Measurements from ENCODE around the gene MYO3A.

Gene MYO3A

GRCh38 chr10:25933653-25934608 is at the start of gene MYO3A:
TSS of gene MYO3A (plus strand) at chr10:25934229. CDS start at chr10:25952111, 17,882 bp downstream.
- Histone ChIP-seq H3K4me3 (ENCODE audit: low read length in 2 of 2) (peak within 1 kb of the TSS; percentile 36 to 59), H3K4me1 (ENCODE audit: control insufficient read depth in 2 of 2, insufficient read depth in 2 of 2, low read length in 2 of 2) (no peaks in the 10 kb centered on the region), H3K9me3 (ENCODE audit: control insufficient read depth in 2 of 2, low read length in 2 of 2) (no peaks in the 10 kb centered on the region), H3K27me3 (ENCODE audit: control insufficient read depth in 2 of 2, insufficient read depth in 2 of 2, low read length in 2 of 2) (peaks cover 0 to 6% of the 10 kb centered on the region in 2 donors), H3K36me3 (ENCODE audit: control insufficient read depth in 2 of 2, insufficient read depth in 2 of 2, low read length in 2 of 2) (no peaks in the 10 kb centered on the region), H3K9ac (ENCODE audit: low read depth in 1 of 2, low read length in 2 of 2) (no peak within 1 kb of the TSS), H3K27ac (ENCODE audit: low read depth in 2 of 2, low read length in 2 of 2) (no peak within 1 kb of the TSS)

GRCh38 chr10:25888627-25889026 is 45.4 kb upstream of the MYO3A start:
- H3K4me3 ChIP-seq (ENCODE audit: low read length in 2 of 2), result no peak overlapping the region
- H3K36me3 ChIP-seq (ENCODE audit: control insufficient read depth in 2 of 2, insufficient read depth in 2 of 2, low read length in 2 of 2), result no peaks in the 10 kb centered on the region
- no peaks in the 10 kb centered on the region for H3K27me3 ChIP-seq (ENCODE audit: control insufficient read depth in 2 of 2, insufficient read depth in 2 of 2, low read length in 2 of 2)
- H3K27ac ChIP-seq (ENCODE audit: low read depth in 2 of 2, low read length in 2 of 2), result no peak overlapping the region
- no peaks in the 10 kb centered on the region for H3K9me3 ChIP-seq (ENCODE audit: control insufficient read depth in 2 of 2, low read length in 2 of 2)
- no peaks in the 10 kb centered on the region for H3K4me1 ChIP-seq (ENCODE audit: control insufficient read depth in 2 of 2, insufficient read depth in 2 of 2, low read length in 2 of 2)
- H3K9ac ChIP-seq (ENCODE audit: low read depth in 1 of 2, low read length in 2 of 2), result no peak overlapping the region

DNA sequence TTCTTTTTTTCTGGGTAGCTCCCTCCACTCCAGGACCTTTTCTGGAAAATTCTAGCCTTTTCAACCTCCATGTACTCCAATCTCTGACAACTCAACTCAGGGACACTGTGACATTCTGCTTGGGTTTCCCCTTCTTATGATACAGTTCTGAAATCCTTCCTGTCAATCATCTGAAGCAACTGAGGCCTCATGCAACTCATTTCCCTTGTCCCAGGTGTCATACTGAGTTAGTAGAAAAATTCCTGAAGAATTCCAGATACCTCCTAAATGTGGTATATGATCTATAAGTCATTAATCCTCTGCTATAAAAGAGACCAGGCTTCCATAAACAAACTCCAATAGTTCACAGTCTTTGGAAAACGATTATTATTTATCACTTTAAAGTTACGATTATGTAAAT is 43.0 kb upstream of the MYO3A start:
- Histone ChIP-seq H3K4me3 (ENCODE audit: low read length in 2 of 2) (no peak overlapping the region), H3K9ac (ENCODE audit: low read depth in 1 of 2, low read length in 2 of 2) (no peak overlapping the region), H3K4me1 (ENCODE audit: control insufficient read depth in 2 of 2, insufficient read depth in 2 of 2, low read length in 2 of 2) (no peaks in the 10 kb centered on the region), H3K27ac (ENCODE audit: low read depth in 2 of 2, low read length in 2 of 2) (no peak overlapping the region), H3K9me3 (ENCODE audit: control insufficient read depth in 2 of 2, low read length in 2 of 2) (no peaks in the 10 kb centered on the region), H3K27me3 (ENCODE audit: control insufficient read depth in 2 of 2, insufficient read depth in 2 of 2, low read length in 2 of 2) (no peaks in the 10 kb centered on the region), H3K36me3 (ENCODE audit: control insufficient read depth in 2 of 2, insufficient read depth in 2 of 2, low read length in 2 of 2) (no peaks in the 10 kb centered on the region)

- H3K27ac ChIP-seq (ENCODE audit: low read depth in 2 of 2, low read length in 2 of 2), result no peak overlapping the region
- H3K4me3 ChIP-seq (ENCODE audit: low read length in 2 of 2), result no peak overlapping the region
- no peak overlapping the region for H3K9ac ChIP-seq (ENCODE audit: low read depth in 1 of 2, low read length in 2 of 2)
- H3K36me3 ChIP-seq (ENCODE audit: control insufficient read depth in 2 of 2, insufficient read depth in 2 of 2, low read length in 2 of 2), result no peaks in the 10 kb centered on the region
- no peaks in the 10 kb centered on the region for H3K9me3 ChIP-seq (ENCODE audit: control insufficient read depth in 2 of 2, low read length in 2 of 2)
- no peaks in the 10 kb centered on the region for H3K27me3 ChIP-seq (ENCODE audit: control insufficient read depth in 2 of 2, insufficient read depth in 2 of 2, low read length in 2 of 2)
- no peaks in the 10 kb centered on the region for H3K4me1 ChIP-seq (ENCODE audit: control insufficient read depth in 2 of 2, insufficient read depth in 2 of 2, low read length in 2 of 2)
Measured at GRCh38 chr10:25895856-25896255, 38.2 kb upstream of the MYO3A start.

DNA sequence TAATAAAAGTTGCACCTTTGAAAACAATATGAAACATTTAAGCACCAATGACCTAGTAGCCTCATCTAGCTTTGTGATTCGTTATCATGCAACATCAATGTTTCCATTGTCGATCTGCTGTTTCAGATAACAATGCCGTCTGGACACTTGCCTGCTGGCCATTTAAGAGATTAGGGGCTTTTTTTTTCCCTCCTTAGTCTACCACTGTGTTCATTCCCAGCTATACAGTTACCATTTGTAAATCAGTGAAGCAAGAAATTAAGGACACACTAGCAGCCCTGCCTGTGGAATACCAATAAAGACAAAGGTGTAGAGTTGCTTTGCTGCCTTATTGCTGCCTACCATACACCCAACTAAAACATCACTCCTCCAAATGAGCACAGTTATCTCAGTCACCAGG is 37.6 kb upstream of the MYO3A start:
- Histone ChIP-seq H3K4me1 (ENCODE audit: control insufficient read depth in 2 of 2, insufficient read depth in 2 of 2, low read length in 2 of 2) (no peaks in the 10 kb centered on the region), H3K27ac (ENCODE audit: low read depth in 2 of 2, low read length in 2 of 2) (no peak overlapping the region), H3K9me3 (ENCODE audit: control insufficient read depth in 2 of 2, low read length in 2 of 2) (no peaks in the 10 kb centered on the region), H3K27me3 (ENCODE audit: control insufficient read depth in 2 of 2, insufficient read depth in 2 of 2, low read length in 2 of 2) (no peaks in the 10 kb centered on the region), H3K4me3 (ENCODE audit: low read length in 2 of 2) (no peak overlapping the region), H3K36me3 (ENCODE audit: control insufficient read depth in 2 of 2, insufficient read depth in 2 of 2, low read length in 2 of 2) (no peaks in the 10 kb centered on the region), H3K9ac (ENCODE audit: low read depth in 1 of 2, low read length in 2 of 2) (no peak overlapping the region)

GRCh38 chr10:25899304-25899703 is 34.7 kb upstream of the MYO3A start:
- Histone ChIP-seq H3K36me3 (ENCODE audit: control insufficient read depth in 2 of 2, insufficient read depth in 2 of 2, low read length in 2 of 2) (no peaks in the 10 kb centered on the region), H3K9ac (ENCODE audit: low read depth in 1 of 2, low read length in 2 of 2) (no peak overlapping the region), H3K27ac (ENCODE audit: low read depth in 2 of 2, low read length in 2 of 2) (no peak overlapping the region), H3K27me3 (ENCODE audit: control insufficient read depth in 2 of 2, insufficient read depth in 2 of 2, low read length in 2 of 2) (no peaks in the 10 kb centered on the region), H3K4me1 (ENCODE audit: control insufficient read depth in 2 of 2, insufficient read depth in 2 of 2, low read length in 2 of 2) (no peaks in the 10 kb centered on the region), H3K9me3 (ENCODE audit: control insufficient read depth in 2 of 2, low read length in 2 of 2) (no peaks in the 10 kb centered on the region), H3K4me3 (ENCODE audit: low read length in 2 of 2) (no peak overlapping the region)

DNA sequence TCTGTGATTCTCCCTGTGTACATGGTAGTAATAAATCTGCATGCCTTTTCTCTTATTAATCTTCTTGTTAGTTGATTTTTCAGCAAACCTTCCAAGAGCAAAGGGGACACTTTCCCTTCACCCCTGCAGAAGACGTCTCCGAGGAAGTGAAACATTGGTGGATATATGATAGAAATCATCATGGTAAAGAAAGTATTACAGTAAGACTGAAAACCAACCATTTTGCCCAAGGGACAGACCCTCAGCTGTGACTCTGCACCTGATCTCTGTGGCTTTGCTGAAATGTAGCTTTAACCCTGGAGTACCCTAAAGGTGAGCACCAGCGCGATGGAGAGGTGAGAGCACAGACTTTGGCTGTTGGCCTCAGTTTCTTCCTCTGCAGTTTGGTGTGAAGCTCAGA is 32.8 kb upstream of the MYO3A start:
- H3K27ac ChIP-seq (ENCODE audit: low read depth in 2 of 2, low read length in 2 of 2), result no peak overlapping the region
- no peaks in the 10 kb centered on the region for H3K27me3 ChIP-seq (ENCODE audit: control insufficient read depth in 2 of 2, insufficient read depth in 2 of 2, low read length in 2 of 2)
- no peaks in the 10 kb centered on the region for H3K9me3 ChIP-seq (ENCODE audit: control insufficient read depth in 2 of 2, low read length in 2 of 2)
- H3K4me3 ChIP-seq (ENCODE audit: low read length in 2 of 2), result no peak overlapping the region
- H3K9ac ChIP-seq (ENCODE audit: low read depth in 1 of 2, low read length in 2 of 2), result no peak overlapping the region
- no peaks in the 10 kb centered on the region for H3K36me3 ChIP-seq (ENCODE audit: control insufficient read depth in 2 of 2, insufficient read depth in 2 of 2, low read length in 2 of 2)
- H3K4me1 ChIP-seq (ENCODE audit: control insufficient read depth in 2 of 2, insufficient read depth in 2 of 2, low read length in 2 of 2), result no peaks in the 10 kb centered on the region

DNA sequence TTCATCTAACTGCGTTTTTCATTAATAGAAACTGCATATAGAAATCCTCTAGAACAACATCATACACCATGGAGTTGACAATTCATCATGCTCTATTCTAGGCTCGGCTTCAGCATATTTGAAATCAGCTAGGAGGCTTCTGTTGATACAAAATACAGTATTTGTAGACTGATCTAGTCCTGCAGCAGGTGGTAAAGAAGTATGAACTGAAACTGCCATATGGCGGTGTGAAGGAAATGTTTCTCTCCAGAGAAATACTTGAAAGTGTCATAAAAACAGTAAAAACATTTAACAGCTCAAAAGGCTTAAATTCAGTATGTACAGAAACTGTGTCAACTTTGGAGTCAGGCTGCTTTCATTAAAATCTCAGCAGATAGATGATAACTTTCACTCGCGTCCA is 32.0 kb upstream of the MYO3A start:
- no peaks in the 10 kb centered on the region for H3K9me3 ChIP-seq (ENCODE audit: control insufficient read depth in 2 of 2, low read length in 2 of 2)
- no peak overlapping the region for H3K9ac ChIP-seq (ENCODE audit: low read depth in 1 of 2, low read length in 2 of 2)
- H3K27ac ChIP-seq (ENCODE audit: low read depth in 2 of 2, low read length in 2 of 2), result no peak overlapping the region
- H3K36me3 ChIP-seq (ENCODE audit: control insufficient read depth in 2 of 2, insufficient read depth in 2 of 2, low read length in 2 of 2), result no peaks in the 10 kb centered on the region
- H3K4me3 ChIP-seq (ENCODE audit: low read length in 2 of 2), result no peak overlapping the region
- no peaks in the 10 kb centered on the region for H3K4me1 ChIP-seq (ENCODE audit: control insufficient read depth in 2 of 2, insufficient read depth in 2 of 2, low read length in 2 of 2)
- H3K27me3 ChIP-seq (ENCODE audit: control insufficient read depth in 2 of 2, insufficient read depth in 2 of 2, low read length in 2 of 2), result no peaks in the 10 kb centered on the region

DNA sequence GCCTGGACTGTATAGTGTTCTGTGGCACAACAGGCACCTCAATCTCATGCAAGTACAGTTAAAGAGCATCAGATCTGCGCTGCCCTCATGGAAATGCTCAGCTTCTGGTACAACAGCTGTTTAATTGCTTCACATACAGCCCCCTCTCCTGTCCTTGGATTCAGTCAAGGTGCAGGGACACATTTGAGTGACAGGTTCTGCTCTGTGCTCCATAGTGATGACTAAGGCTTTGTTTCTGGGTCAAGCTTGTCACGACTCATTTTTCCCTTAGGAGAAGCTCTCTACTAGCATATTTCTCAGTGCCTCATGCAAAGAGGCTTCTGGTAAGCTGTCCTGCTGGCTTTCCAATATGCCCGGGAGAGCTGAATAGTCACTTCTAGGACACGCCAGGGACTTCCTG is 26.8 kb upstream of the MYO3A start:
- Histone ChIP-seq H3K36me3 (ENCODE audit: control insufficient read depth in 2 of 2, insufficient read depth in 2 of 2, low read length in 2 of 2) (no peaks in the 10 kb centered on the region), H3K9ac (ENCODE audit: low read depth in 1 of 2, low read length in 2 of 2) (no peak overlapping the region), H3K27me3 (ENCODE audit: control insufficient read depth in 2 of 2, insufficient read depth in 2 of 2, low read length in 2 of 2) (no peaks in the 10 kb centered on the region), H3K9me3 (ENCODE audit: control insufficient read depth in 2 of 2, low read length in 2 of 2) (no peaks in the 10 kb centered on the region), H3K4me3 (ENCODE audit: low read length in 2 of 2) (no peak overlapping the region), H3K4me1 (ENCODE audit: control insufficient read depth in 2 of 2, insufficient read depth in 2 of 2, low read length in 2 of 2) (no peaks in the 10 kb centered on the region), H3K27ac (ENCODE audit: low read depth in 2 of 2, low read length in 2 of 2) (no peak overlapping the region)

DNA sequence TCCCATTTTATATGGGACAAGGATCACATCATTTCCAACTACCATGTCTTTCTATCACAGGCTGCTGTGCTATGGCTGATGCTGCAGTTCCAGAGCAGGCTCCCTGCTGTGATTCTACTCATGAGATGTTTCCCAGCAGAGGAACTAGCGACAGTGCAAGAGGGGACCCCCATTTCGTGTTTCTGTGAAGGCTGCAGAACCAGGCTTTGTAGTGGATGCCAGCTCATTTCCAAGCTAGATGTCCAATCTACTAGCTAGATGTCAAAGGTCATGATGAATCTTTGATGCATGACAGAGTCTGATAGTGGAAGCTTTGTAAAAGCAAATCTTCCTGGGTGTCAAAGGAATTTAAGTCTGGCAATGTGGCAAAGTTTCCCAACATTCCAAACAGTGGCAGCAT is 21.2 kb upstream of the MYO3A start:
- Histone ChIP-seq H3K27ac (ENCODE audit: low read depth in 2 of 2, low read length in 2 of 2) (no peak overlapping the region), H3K4me1 (ENCODE audit: control insufficient read depth in 2 of 2, insufficient read depth in 2 of 2, low read length in 2 of 2) (no peaks in the 10 kb centered on the region), H3K4me3 (ENCODE audit: low read length in 2 of 2) (no peak overlapping the region), H3K9ac (ENCODE audit: low read depth in 1 of 2, low read length in 2 of 2) (no peak overlapping the region), H3K9me3 (ENCODE audit: control insufficient read depth in 2 of 2, low read length in 2 of 2) (no peaks in the 10 kb centered on the region), H3K27me3 (ENCODE audit: control insufficient read depth in 2 of 2, insufficient read depth in 2 of 2, low read length in 2 of 2) (no peaks in the 10 kb centered on the region), H3K36me3 (ENCODE audit: control insufficient read depth in 2 of 2, insufficient read depth in 2 of 2, low read length in 2 of 2) (no peaks in the 10 kb centered on the region)
